WTC11 (cell line): ENCODE measurements around the gene SNX20. TPM values are rescaled to one million over a fixed set of nuclear protein-coding genes. Genes with fewer than 3 reads are reported as not detected.

Experiments
- ATAC-seq: fragments of 200-7000 bp; cut with Tn5 transposase; 2 replicates; pipeline ENCODE4 v1.10.0; 2021; ENCODE audit warnings: mild to moderate bottlenecking, moderate library complexity
- CTCF ChIA-PET: fragments of 300-600 bp; sonication (Branson Sonifier 250); formaldehyde crosslinking; loops from one replicate; lab custom pipeline; 2021; ENCODE audit warnings: antibody characterized with exemption; lab: Charles Lee
- POLR2A ChIA-PET: fragments of 350-600 bp; sonication (Branson Sonifier 250); formaldehyde crosslinking; loops from one replicate; lab custom pipeline; 2021; ENCODE audit warnings: antibody characterized with exemption; lab: Charles Lee
- DNase-seq: peaks from one replicate; pipeline ENCODE4 v3.0.0; 2021; ENCODE audit warnings: low spot score
- H3K27ac Mint-ChIP-seq: 2 replicates; pipeline ENCODE4 v1.8.0; 2021; ENCODE audit warnings: mixed read lengths
- H3K27me3 Mint-ChIP-seq: 2 replicates; pipeline ENCODE4 v1.8.0; 2021; ENCODE audit warnings: low read depth, mild to moderate bottlenecking, moderate library complexity, mixed read lengths
- H3K36me3 Mint-ChIP-seq: 2 replicates; pipeline ENCODE4 v1.8.0; 2021; ENCODE audit warnings: mixed read lengths
- H3K4me1 Mint-ChIP-seq: 2 replicates; pipeline ENCODE4 v1.8.0; 2022; ENCODE audit warnings: mixed read lengths
- H3K4me3 Mint-ChIP-seq: 2 replicates; pipeline ENCODE4 v1.8.0; 2021; ENCODE audit warnings: mild to moderate bottlenecking, moderate library complexity, mixed read lengths
- H3K9me3 Mint-ChIP-seq: 2 replicates; pipeline ENCODE4 v1.8.0; 2021; ENCODE audit warnings: mixed read lengths
- AFF4 ChIP-seq: sonication (generic); formaldehyde crosslinking; IDR thresholded peaks from 2 replicates; pipeline ENCODE4 v1.8.1; 2023; ENCODE audit warnings: mild to moderate bottlenecking, missing genetic modification reagents, borderline replicate concordance
- E2F5 ChIP-seq: sonication (generic); formaldehyde crosslinking; IDR thresholded peaks from 2 replicates; pipeline ENCODE4 v1.8.1; 2022; ENCODE audit warnings: mild to moderate bottlenecking, moderate library complexity, missing genetic modification reagents
- MXD4 ChIP-seq: fragments of 250-450 bp; sonication (Bioruptor Pico); IDR thresholded peaks from 2 replicates; pipeline ENCODE4 v1.8.0; 2021; ENCODE audit warnings: mild to moderate bottlenecking, moderate library complexity, borderline replicate concordance
- NFATC4 ChIP-seq: fragments of 250-450 bp; sonication (Bioruptor Pico); IDR thresholded peaks from 2 replicates; pipeline ENCODE4 v1.9.0; 2021; ENCODE audit warnings: mild to moderate bottlenecking
- NFYB ChIP-seq: sonication (generic); formaldehyde crosslinking; conservative IDR thresholded peaks from 2 replicates; pipeline ENCODE4 v1.8.0; 2022; ENCODE audit warnings: low read depth, missing genetic modification reagents
- PRDM15 ChIP-seq: sonication (generic); formaldehyde crosslinking; IDR thresholded peaks from 2 replicates; pipeline ENCODE4 v1.8.0; 2022; ENCODE audit warnings: missing genetic modification reagents
- PRRX2 ChIP-seq: fragments of 250-450 bp; sonication (Bioruptor Pico); IDR thresholded peaks from 2 replicates; pipeline ENCODE4 v1.8.0; 2021; ENCODE audit warnings: mild to moderate bottlenecking
- TEAD1 ChIP-seq: sonication (generic); formaldehyde crosslinking; IDR thresholded peaks from 2 replicates; pipeline ENCODE4 v1.8.0; 2022; ENCODE audit warnings: mild to moderate bottlenecking, missing genetic modification reagents
- TEAD4 ChIP-seq: sonication (generic); formaldehyde crosslinking; IDR thresholded peaks from 2 replicates; pipeline ENCODE4 v1.8.0; 2022; ENCODE audit warnings: mild to moderate bottlenecking, missing genetic modification reagents
- ZMAT4 ChIP-seq: fragments of 250-450 bp; sonication (Bioruptor Pico); IDR thresholded peaks from 2 replicates; pipeline ENCODE4 v1.9.0; 2021; ENCODE audit warnings: mild to moderate bottlenecking
- ZNF138 ChIP-seq: sonication (generic); formaldehyde crosslinking; conservative IDR thresholded peaks from 2 replicates; pipeline ENCODE4 v1.8.1; 2022; ENCODE audit warnings: mild to moderate bottlenecking, moderate library complexity, missing genetic modification reagents
- ZNF219 ChIP-seq: sonication (generic); formaldehyde crosslinking; IDR thresholded peaks from 2 replicates; pipeline ENCODE4 v1.8.0; 2023; ENCODE audit warnings: missing genetic modification reagents, mild to moderate bottlenecking, borderline replicate concordance
- ZNF317 ChIP-seq: sonication (generic); formaldehyde crosslinking; IDR thresholded peaks from 2 replicates; pipeline ENCODE4 v1.8.1; 2023; ENCODE audit warnings: low read depth, mild to moderate bottlenecking, moderate library complexity, missing genetic modification reagents, borderline replicate concordance
- ZNF396 ChIP-seq: fragments of 250-450 bp; sonication (Bioruptor Pico); IDR thresholded peaks from 2 replicates; pipeline ENCODE4 v1.8.0; 2021; ENCODE audit warnings: mild to moderate bottlenecking, moderate library complexity, borderline replicate concordance
- ZNF416 ChIP-seq: fragments of 250-450 bp; sonication (Bioruptor Pico); IDR thresholded peaks from 2 replicates; pipeline ENCODE4 v1.9.0; 2021; ENCODE audit warnings: mild to moderate bottlenecking, inconsistent platforms
- ZNF423 ChIP-seq: fragments of 250-450 bp; sonication (Bioruptor Pico); IDR thresholded peaks from 2 replicates; pipeline ENCODE4 v2.1.2; 2022; ENCODE audit warnings: mild to moderate bottlenecking, moderate library complexity
- ZNF425 ChIP-seq: fragments of 250-450 bp; sonication (Bioruptor Pico); conservative IDR thresholded peaks from 2 replicates; pipeline ENCODE4 v1.9.0; 2021; ENCODE audit warnings: mild to moderate bottlenecking
- ZNF512 ChIP-seq: sonication (generic); formaldehyde crosslinking; IDR thresholded peaks from 2 replicates; pipeline ENCODE4 v1.8.1; 2022; ENCODE audit warnings: missing genetic modification reagents, borderline replicate concordance
- total RNA-seq: library from RNA; stranded (reverse); gene quantifications from 3 replicates; pipeline ENCODE4 v1.2.3, GENCODE V29; 2021

SNX20 gene
- total RNA-seq, 1 experiment from 2014 or later, result not detected

GRCh38 chr16:50632927-50633800, 47.9 kb downstream of the SNX20 start:
- no peak for DNase-seq
- no peak for ATAC-seq
- H3K4me3 Mint-ChIP-seq, result no peak overlapping the region
- H3K27me3 Mint-ChIP-seq, result no peaks in the 10 kb centered on the region
- TF ChIP-seq AFF4 (CRISPR knock-in tag) (no peak), ZNF512 (CRISPR knock-in tag) (no peak), TEAD1 (CRISPR knock-in tag) (no peak), ZNF416 (CRISPR knock-in tag) (no peak), ZNF219 (CRISPR knock-in tag) (no peak), ZNF138 (CRISPR knock-in tag) (no peak), PRRX2 (CRISPR knock-in tag) (no peak), TEAD4 (no peak), ZMAT4 (CRISPR knock-in tag) (no peak)
- no peak overlapping the region for H3K27ac Mint-ChIP-seq
- ChIA-PET POLR2A (interaction anchor here (1.4 kb wide), 1 partner anchor 7 kb away, joined by 3 read pairs; no protein-coding TSS in a partner anchor), CTCF (no interaction called here)
- no peaks in the 10 kb centered on the region for H3K4me1 Mint-ChIP-seq
- H3K36me3 Mint-ChIP-seq, result no peaks in the 10 kb centered on the region
- H3K9me3 Mint-ChIP-seq, result no peaks in the 10 kb centered on the region

- H3K4me1 Mint-ChIP-seq, result peaks cover 3% of the 10 kb centered on the region; the same call in 1 of the 2 replicates
- ATAC-seq, result no peak
- no peak overlapping the region for H3K4me3 Mint-ChIP-seq
- H3K36me3 Mint-ChIP-seq, result no peaks in the 10 kb centered on the region
- ChIA-PET POLR2A (no interaction called here), CTCF (no interaction called here)
- H3K27me3 Mint-ChIP-seq, result no peaks in the 10 kb centered on the region
- H3K27ac Mint-ChIP-seq, result no peak overlapping the region
- no peak for DNase-seq
- H3K9me3 Mint-ChIP-seq, result no peaks in the 10 kb centered on the region
- TF ChIP-seq ZNF425 (CRISPR knock-in tag), result no peak
- no peak for TF ChIP-seq PRDM15 (CRISPR knock-in tag)
- no peak for TF ChIP-seq E2F5
- no peak for TF ChIP-seq ZNF396 (CRISPR knock-in tag)
- TF ChIP-seq NFYB (CRISPR knock-in tag), result no peak
- no peak for TF ChIP-seq MXD4 (CRISPR knock-in tag)
- TF ChIP-seq ZNF423 (CRISPR knock-in tag), result no peak
- no peak for TF ChIP-seq NFATC4 (CRISPR knock-in tag)
- no peak for TF ChIP-seq ZNF317 (CRISPR knock-in tag)
Observed at GRCh38 chr16:50631985-50632576, 49.0 kb downstream of the SNX20 start.
